Coronary artery (tissue), 2 donors: ENCODE results near the gene FAM53A.

Experiments used
- DNase-seq: peaks from one replicate; pipeline ENCODE4 v3.0.0-alpha.2; 2017; ENCODE audit warnings: low spot score
- H3K27ac ChIP-seq, 2 donors: fragments of 200-600 bp; sonication (generic); one replicate each; pipeline ENCODE4 v1.5.1; 2016 to 2019
- H3K4me3 ChIP-seq: fragments of 200-600 bp; sonication (generic); 2 replicates; pipeline ENCODE4 v1.5.1; 2016; ENCODE audit warnings: mild to moderate bottlenecking, moderate library complexity
- CTCF ChIP-seq: fragments of 200-600 bp; sonication (generic); IDR thresholded peaks from one replicate; pipeline ENCODE4 v1.5.1; 2019; ENCODE audit warnings: antibody characterized with exemption

Gene FAM53A

GRCh38 chr4:1630266-1630665 lies 53.8 kb downstream of the FAM53A start:
- TF ChIP-seq CTCF = no peak
- Histone ChIP-seq H3K27ac (no peak overlapping the region), H3K4me3 (no peak overlapping the region)
- no peak for DNase-seq

GRCh38 chr4:1629699-1630083 lies 54.4 kb downstream of the FAM53A start:
- no peak overlapping the region for H3K4me3 ChIP-seq
- no peak for TF ChIP-seq CTCF
- H3K27ac ChIP-seq = no peak overlapping the region
- no peak for DNase-seq

- TF ChIP-seq CTCF = peak; percentile 95
- DNase-seq = no peak
- Histone ChIP-seq H3K4me3 (no peak overlapping the region), H3K27ac (no peak overlapping the region)
Observed at GRCh38 chr4:1628892-1629698, 55.0 kb downstream of the FAM53A start.

GRCh38 chr4:1627417-1628313 lies 56.4 kb downstream of the FAM53A start:
- no peak for TF ChIP-seq CTCF
- Histone ChIP-seq H3K4me3 (no peak overlapping the region), H3K27ac (no peak overlapping the region)
- no peak for DNase-seq

- H3K4me3 ChIP-seq = no peak overlapping the region
- DNase-seq = no peak
- TF ChIP-seq CTCF = no peak
- H3K27ac ChIP-seq = no peak overlapping the region
Observed at GRCh38 chr4:1626941-1627340, 57.2 kb downstream of the FAM53A start.

GRCh38 chr4:1626151-1626550 lies 58.0 kb downstream of the FAM53A start:
- no peak for TF ChIP-seq CTCF
- H3K4me3 ChIP-seq = no peak overlapping the region
- H3K27ac ChIP-seq = no peak overlapping the region
- DNase-seq = no peak
